ENCODE measurements around the gene DYDC1.
"Not testable (repeated sequence)": the region's sequence is repeated elsewhere in the genome, so short reads cannot be mapped to it uniquely, and the experiment has no call there.

The DYDC1 gene

GRCh38 chr10:80365510-80365909 is 9.0 kb upstream of the DYDC1 start:
- Mint-ChIP-seq H3K9me3 (peaks cover 25% of the 10 kb centered on the region), H3K27ac (no peak overlapping the region), H3K36me3 (ENCODE audit: low read depth) (peaks cover 2% of the 10 kb centered on the region), H3K4me3 (no peak overlapping the region), H3K4me1 (no peaks in the 10 kb centered on the region), H3K27me3 (peaks cover 2% of the 10 kb centered on the region)
- ATAC-seq (no peak), DNase-seq (no peak)

GRCh38 chr10:80359644-80360043 is 3.1 kb upstream of the DYDC1 start:
- no peak overlapping the region for H3K4me3 Mint-ChIP-seq

GRCh38 chr10:80358925-80359324 is 2.4 kb upstream of the DYDC1 start:
- H3K27ac Mint-ChIP-seq; ATAC-seq; DNase-seq; H3K9me3 Mint-ChIP-seq; H3K36me3 Mint-ChIP-seq (ENCODE audit: low read depth); H3K4me3 Mint-ChIP-seq; H3K4me1 Mint-ChIP-seq: not testable (repeated sequence)
- H3K27me3 Mint-ChIP-seq: peaks cover 33% of the 10 kb centered on the region

More at GRCh38 chr10:80359644-80360043, 3.1 kb upstream of the DYDC1 start:
- H3K27me3 Mint-ChIP-seq: peaks cover 31% of the 10 kb centered on the region
- H3K36me3 Mint-ChIP-seq (ENCODE audit: low read depth): no peaks in the 10 kb centered on the region
- ATAC-seq (no peak), DNase-seq (no peak)
- H3K27ac Mint-ChIP-seq: no peak overlapping the region
- peaks cover 8% of the 10 kb centered on the region for H3K4me1 Mint-ChIP-seq
- H3K9me3 Mint-ChIP-seq: no peaks in the 10 kb centered on the region

- H3K36me3 Mint-ChIP-seq (ENCODE audit: low read depth): no peaks in the 10 kb centered on the region
- no peak overlapping the region for H3K4me3 Mint-ChIP-seq
- ATAC-seq (no peak), DNase-seq (no peak)
- H3K27ac Mint-ChIP-seq: no peak overlapping the region
- no peaks in the 10 kb centered on the region for H3K9me3 Mint-ChIP-seq
- H3K4me1 Mint-ChIP-seq: peaks cover 8% of the 10 kb centered on the region
- peaks cover 37% of the 10 kb centered on the region for H3K27me3 Mint-ChIP-seq
Observed at GRCh38 chr10:80357851-80358125, 1.2 kb upstream of the DYDC1 start.

- peak; percentile 13 for DNase-seq
- no peak for ATAC-seq
- peak overlapping the region; percentile 65 for H3K4me3 Mint-ChIP-seq
- peaks cover 39% of the 10 kb centered on the region for H3K27me3 Mint-ChIP-seq
- no peak overlapping the region for H3K27ac Mint-ChIP-seq
- H3K36me3 Mint-ChIP-seq (ENCODE audit: low read depth): no peaks in the 10 kb centered on the region
- H3K4me1 Mint-ChIP-seq: peaks cover 8% of the 10 kb centered on the region
- H3K9me3 Mint-ChIP-seq: no peaks in the 10 kb centered on the region
Observed at GRCh38 chr10:80356989-80357850, 665 bp upstream of the DYDC1 start.

GRCh38 chr10:80351220-80351619 is 5.3 kb downstream of the DYDC1 start:
- H3K4me1 Mint-ChIP-seq: no peaks in the 10 kb centered on the region
- ATAC-seq: no peak

DNA sequence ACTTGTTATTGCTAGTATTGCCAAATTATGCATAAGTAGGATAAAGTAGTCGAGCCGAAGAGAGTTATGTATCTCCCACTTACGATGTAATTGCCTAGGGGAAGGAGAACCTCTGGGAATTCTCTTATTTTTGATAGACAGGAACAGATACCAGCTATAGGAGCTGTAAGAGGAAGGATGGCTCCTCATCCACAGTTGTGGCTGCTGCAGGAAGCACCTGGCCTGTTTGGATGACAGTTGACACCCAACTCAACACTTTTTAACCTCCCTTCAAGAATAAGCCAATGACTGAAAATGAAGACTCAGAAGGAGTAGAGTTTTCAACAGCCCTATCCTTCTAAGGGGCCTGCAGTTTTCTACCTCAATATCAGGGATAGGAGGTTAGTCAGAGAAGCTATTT is 6.3 kb downstream of the DYDC1 start:
- no peak for ATAC-seq
- Mint-ChIP-seq H3K36me3 (ENCODE audit: low read depth) (no peaks in the 10 kb centered on the region), H3K4me1 (no peaks in the 10 kb centered on the region), H3K4me3 (no peak overlapping the region), H3K27me3 (peaks cover 18% of the 10 kb centered on the region), H3K27ac (no peak overlapping the region), H3K9me3 (no peaks in the 10 kb centered on the region)
- DNase-seq: no peak

More at GRCh38 chr10:80351220-80351619, 5.3 kb downstream of the DYDC1 start:
- no peak overlapping the region for H3K4me3 Mint-ChIP-seq
- H3K36me3 Mint-ChIP-seq (ENCODE audit: low read depth): no peaks in the 10 kb centered on the region
- peaks cover 28% of the 10 kb centered on the region for H3K27me3 Mint-ChIP-seq
- H3K27ac Mint-ChIP-seq: no peak overlapping the region
- no peaks in the 10 kb centered on the region for H3K9me3 Mint-ChIP-seq
- no peak for DNase-seq

- Mint-ChIP-seq H3K4me3 (no peak overlapping the region), H3K27me3 (no peaks in the 10 kb centered on the region), H3K4me1 (no peaks in the 10 kb centered on the region), H3K9me3 (no peaks in the 10 kb centered on the region), H3K36me3 (ENCODE audit: low read depth) (no peaks in the 10 kb centered on the region), H3K27ac (no peak overlapping the region)
- no peak for ATAC-seq
- DNase-seq: no peak
Observed at GRCh38 chr10:80344912-80345311, 11.6 kb downstream of the DYDC1 start.

GRCh38 chr10:80344276-80344675 is 12.3 kb downstream of the DYDC1 start:
- DNase-seq: no peak
- Mint-ChIP-seq H3K9me3 (no peaks in the 10 kb centered on the region), H3K36me3 (ENCODE audit: low read depth) (no peaks in the 10 kb centered on the region), H3K27ac (no peak overlapping the region), H3K27me3 (no peaks in the 10 kb centered on the region), H3K4me3 (no peak overlapping the region), H3K4me1 (no peaks in the 10 kb centered on the region)
- no peak for ATAC-seq

DNA sequence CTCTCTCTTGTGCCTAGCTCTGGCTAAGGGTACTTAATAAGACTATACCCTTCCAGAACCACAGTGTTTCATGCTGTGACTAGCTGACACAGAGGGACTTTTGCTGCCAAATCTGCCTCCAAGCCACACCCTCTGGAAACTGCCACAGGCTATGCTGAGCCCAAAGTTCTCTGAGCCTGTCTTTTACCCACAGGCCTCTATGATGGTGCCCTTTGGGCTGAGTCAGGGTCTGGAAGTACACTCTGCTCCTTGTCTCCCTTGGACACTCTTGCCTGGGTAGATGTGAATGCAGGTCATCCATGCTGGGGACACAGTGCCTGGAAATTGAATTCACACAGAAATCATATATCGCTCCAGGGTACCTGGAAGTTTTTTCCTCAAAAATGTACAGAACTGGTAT is 22.6 kb downstream of the DYDC1 start:
- H3K27me3 Mint-ChIP-seq: peaks cover 4% of the 10 kb centered on the region
- H3K4me3 Mint-ChIP-seq: no peak overlapping the region
- H3K4me1 Mint-ChIP-seq: no peaks in the 10 kb centered on the region
- no peak for DNase-seq
- no peaks in the 10 kb centered on the region for H3K36me3 Mint-ChIP-seq (ENCODE audit: low read depth)
- H3K9me3 Mint-ChIP-seq: no peaks in the 10 kb centered on the region
- no peak for ATAC-seq
- no peak overlapping the region for H3K27ac Mint-ChIP-seq

- no peak for ATAC-seq
- H3K36me3 Mint-ChIP-seq (ENCODE audit: low read depth): no peaks in the 10 kb centered on the region
- H3K27ac Mint-ChIP-seq: no peak overlapping the region
- no peaks in the 10 kb centered on the region for H3K9me3 Mint-ChIP-seq
- H3K4me1 Mint-ChIP-seq: no peaks in the 10 kb centered on the region
- H3K27me3 Mint-ChIP-seq: peaks cover 3% of the 10 kb centered on the region
- no peak overlapping the region for H3K4me3 Mint-ChIP-seq
- DNase-seq: no peak
Observed at GRCh38 chr10:80324891-80325364, 31.6 kb downstream of the DYDC1 start.

GRCh38 chr10:80324086-80324485 is 32.5 kb downstream of the DYDC1 start:
- H3K27me3 Mint-ChIP-seq: peaks cover 3% of the 10 kb centered on the region
- no peak overlapping the region for H3K4me3 Mint-ChIP-seq
- H3K36me3 Mint-ChIP-seq (ENCODE audit: low read depth): no peaks in the 10 kb centered on the region
- H3K9me3 Mint-ChIP-seq: no peaks in the 10 kb centered on the region
- no peak overlapping the region for H3K27ac Mint-ChIP-seq
- no peak for DNase-seq
- H3K4me1 Mint-ChIP-seq: no peaks in the 10 kb centered on the region
- ATAC-seq: peak; percentile 57

DNA sequence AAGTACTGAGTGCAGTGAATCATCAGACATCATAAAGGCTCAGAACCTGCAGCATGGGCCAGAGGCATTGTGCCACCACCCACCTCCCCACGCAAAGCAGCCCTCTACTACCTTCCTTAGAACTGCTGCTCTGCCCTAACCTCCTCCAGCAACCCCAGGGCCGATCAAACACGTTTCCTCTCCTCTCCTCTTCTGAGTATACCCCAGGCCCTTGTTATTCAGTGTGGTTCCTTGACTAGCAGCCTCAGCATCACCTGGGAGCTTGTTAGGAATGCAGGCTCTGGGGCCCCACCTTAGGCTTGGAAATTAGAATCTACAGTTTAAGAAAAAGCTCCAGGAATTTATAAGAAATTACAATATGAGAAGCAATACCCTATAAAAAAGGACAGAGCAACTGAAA is 33.2 kb downstream of the DYDC1 start:
- Mint-ChIP-seq H3K9me3 (no peaks in the 10 kb centered on the region), H3K27me3 (peaks cover 3% of the 10 kb centered on the region), H3K36me3 (ENCODE audit: low read depth) (no peaks in the 10 kb centered on the region), H3K27ac (no peak overlapping the region), H3K4me1 (no peaks in the 10 kb centered on the region), H3K4me3 (no peak overlapping the region)
- no peak for ATAC-seq
- DNase-seq: no peak

- DNase-seq (no peak), ATAC-seq (no peak)
- Mint-ChIP-seq H3K4me1 (no peaks in the 10 kb centered on the region), H3K27me3 (peaks cover 3% of the 10 kb centered on the region), H3K27ac (no peak overlapping the region), H3K36me3 (ENCODE audit: low read depth) (no peaks in the 10 kb centered on the region), H3K9me3 (no peaks in the 10 kb centered on the region), H3K4me3 (no peak overlapping the region)
Observed at GRCh38 chr10:80322711-80323110, 33.8 kb downstream of the DYDC1 start.

GRCh38 chr10:80322158-80322557 is 34.4 kb downstream of the DYDC1 start:
- Mint-ChIP-seq H3K9me3 (no peaks in the 10 kb centered on the region), H3K27ac (no peak overlapping the region), H3K4me1 (no peaks in the 10 kb centered on the region), H3K36me3 (ENCODE audit: low read depth) (no peaks in the 10 kb centered on the region), H3K27me3 (peaks cover 3% of the 10 kb centered on the region), H3K4me3 (no peak overlapping the region)
- DNase-seq (no peak), ATAC-seq (no peak)

- Mint-ChIP-seq H3K4me1 (no peaks in the 10 kb centered on the region), H3K36me3 (ENCODE audit: low read depth) (no peaks in the 10 kb centered on the region)
Observed at GRCh38 chr10:80321183-80321582, 35.4 kb downstream of the DYDC1 start.

More at GRCh38 chr10:80321183-80321582, 35.4 kb downstream of the DYDC1 start:
- no peak overlapping the region for H3K27ac Mint-ChIP-seq
- no peak for DNase-seq
- no peaks in the 10 kb centered on the region for H3K27me3 Mint-ChIP-seq
- H3K4me3 Mint-ChIP-seq: no peak overlapping the region
- ATAC-seq: no peak
- H3K9me3 Mint-ChIP-seq: no peaks in the 10 kb centered on the region
